C1 segment of cervical spinal cord (tissue), 14 donors: Measurements from ENCODE around the gene SPG21.
A peak's percentile ranks its signal among the peaks of the same experiment; 100 is the strongest.

Experiments
- DNase-seq, 14 donors: peaks; one replicate each; lab custom pipeline; 2025; lab: John Stamatoyannopoulos, UW

SPG21 gene

DNA sequence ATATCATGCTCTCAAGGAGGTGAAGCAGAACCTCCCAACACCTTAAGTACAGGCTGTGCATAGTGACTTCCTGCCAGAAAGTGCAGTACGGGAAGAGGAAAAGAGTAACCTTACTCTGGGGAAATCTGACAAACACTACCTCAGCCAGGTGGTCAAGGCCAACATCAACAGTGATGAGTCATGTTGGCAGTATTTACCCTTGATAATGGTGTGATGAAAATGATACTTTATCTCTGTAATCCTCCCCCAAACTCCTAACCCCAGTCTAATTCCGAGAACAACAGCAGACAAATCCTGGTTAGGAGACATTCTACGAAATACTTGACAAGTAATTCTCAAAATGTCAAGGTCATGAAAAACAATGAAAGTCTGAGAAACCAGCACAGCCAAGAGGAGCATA, 51.5 kb downstream of the SPG21 start:
- DNase-seq = no peak

DNA sequence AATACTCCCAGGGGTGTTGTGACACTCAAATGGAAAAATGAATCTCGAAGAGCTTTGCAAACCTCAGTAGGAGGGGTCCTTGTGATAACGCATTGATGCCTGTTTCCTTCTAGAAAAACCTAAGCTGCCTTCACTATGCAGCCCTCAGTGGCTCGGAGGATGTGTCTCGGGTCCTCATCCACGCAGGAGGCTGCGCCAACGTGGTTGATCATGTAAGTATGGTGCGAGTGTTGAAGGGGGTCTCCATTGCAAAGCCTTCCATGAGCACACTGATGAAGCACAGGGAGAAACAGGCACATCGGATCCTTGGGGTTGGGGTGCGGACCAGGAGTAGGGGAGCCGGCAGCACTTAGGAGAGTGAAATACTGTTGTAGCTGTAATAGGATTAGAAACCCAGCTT, 55.7 kb downstream of the SPG21 start:
- DNase-seq = no peak

DNA sequence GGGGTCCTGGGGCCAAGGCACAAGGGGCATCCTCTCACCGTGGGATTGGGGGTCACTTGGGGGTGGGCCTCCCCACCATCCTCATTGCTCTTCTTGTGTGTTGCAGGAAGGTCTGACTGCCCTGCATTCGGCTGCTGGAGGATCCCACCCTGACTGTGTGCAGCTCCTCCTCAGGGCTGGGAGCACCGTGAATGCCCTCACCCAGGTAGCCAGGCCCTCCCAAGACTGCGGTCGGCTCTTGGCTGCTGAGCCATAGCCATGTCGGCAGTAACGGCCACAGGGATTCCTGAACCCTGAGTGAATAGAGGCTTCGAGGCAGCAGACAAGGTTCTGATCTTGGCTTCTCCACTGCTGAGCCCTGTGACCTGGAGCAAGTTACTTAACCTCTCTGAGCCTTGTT, 58.3 kb downstream of the SPG21 start:
- DNase-seq = no peak

DNA sequence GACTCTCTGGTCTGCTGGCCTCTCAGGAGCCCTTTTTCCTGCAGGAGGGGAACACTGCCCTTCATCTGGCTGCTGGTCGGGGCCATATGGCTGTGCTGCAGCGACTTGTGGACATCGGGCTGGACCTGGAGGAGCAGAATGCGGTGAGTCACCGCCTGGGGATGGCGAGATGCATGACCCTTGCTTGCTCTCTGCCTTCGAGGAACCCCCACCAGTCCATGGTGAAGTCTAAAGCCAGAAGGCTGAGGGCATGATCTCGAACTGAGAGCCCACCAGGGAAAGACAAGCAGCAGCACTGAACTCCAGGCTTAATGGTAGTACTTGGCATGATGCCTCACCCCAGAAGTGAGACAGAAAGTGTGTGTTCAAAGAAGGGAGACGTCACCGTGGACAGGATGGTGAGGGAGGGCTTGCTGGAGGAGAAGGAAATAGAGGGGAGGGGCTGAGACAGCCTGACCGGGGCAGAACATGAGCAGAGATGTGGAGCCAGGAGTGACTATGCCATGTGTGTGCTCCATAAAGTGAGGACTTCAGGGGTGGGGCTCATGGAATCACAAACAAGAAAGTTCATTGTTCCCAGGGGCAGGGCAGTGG, 58.8 kb downstream of the SPG21 start:
- peak in 1 of 14 donors; percentile 6 for DNase-seq

DNA sequence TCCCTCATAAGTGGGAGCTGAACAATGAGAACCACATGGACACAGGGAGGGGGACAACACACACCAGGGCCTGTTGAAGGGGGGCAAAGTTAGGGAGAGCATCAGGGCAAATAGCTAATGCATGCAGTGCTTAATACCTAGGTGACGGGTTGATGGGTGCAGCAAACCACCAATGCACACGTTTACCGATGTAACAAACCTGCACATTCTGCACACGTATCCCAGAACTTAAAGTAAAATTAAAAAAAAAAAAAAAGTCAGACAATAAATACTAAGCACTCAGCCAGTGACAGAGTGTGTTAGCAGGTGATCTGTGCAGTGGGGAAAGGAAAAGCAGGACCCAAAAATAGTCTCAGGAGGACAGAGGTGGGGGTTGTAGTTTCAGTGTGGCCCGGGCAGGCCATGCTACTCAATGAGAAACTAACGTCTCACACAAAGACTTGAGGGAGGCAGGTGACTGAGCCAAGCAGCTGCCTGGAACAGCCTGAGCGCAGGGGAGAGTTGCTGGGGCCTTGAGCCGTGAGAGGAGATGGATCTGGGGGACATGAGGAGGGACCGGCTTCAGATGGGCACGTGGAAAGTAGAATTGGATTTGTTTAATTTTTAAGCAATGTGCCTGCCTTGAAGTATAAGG, 59.6 kb downstream of the SPG21 start:
- DNase-seq = no peak

DNA sequence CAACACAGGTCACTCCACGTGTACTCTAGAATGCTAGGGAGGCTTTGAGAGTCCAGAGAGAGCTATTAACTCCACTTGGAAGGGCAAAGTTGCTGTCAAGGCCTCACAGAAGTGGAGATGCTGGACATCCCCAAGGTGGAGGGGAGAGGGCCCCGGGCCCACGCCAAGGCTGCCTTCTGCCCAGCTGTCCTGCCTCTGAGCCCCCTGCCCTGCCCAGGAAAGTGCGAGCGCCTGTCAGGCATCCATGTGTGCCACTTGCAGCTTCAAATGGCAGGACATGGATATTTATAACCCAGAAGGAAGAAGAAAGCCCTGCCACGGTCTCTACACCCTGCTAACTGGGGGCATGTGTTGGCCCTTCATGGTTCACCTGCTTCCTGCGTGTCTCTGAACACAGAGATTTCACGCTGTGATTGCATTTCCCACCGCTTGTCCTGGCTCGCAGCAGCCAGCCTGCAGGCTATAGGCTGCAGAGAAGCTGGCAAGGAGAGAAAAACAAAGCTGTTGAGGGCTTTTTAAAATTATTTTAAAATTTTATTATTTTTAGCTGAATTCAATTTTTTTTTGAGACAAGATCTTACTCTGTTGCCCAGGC, 61.0 kb downstream of the SPG21 start:
- DNase-seq = no peak

DNA sequence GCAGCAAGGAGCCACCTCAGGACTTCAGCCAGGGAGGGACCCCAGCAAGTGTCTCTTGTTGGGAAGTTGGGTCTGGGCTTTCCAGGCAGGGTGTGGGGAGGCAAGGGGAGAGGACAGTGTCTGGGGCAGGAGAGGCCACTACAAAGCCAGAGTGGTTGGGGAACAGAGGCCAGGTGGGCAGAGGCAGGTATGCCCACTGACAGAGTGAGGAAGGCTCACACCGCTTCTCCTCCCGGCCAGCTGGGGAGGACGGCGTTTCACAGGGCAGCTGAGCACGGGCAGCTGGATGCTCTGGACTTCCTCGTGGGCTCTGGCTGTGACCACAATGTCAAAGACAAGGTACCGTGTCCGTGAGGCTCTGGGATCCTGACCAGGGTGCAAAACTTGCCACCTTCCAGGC, 63.1 kb downstream of the SPG21 start:
- DNase-seq = no peak

DNA sequence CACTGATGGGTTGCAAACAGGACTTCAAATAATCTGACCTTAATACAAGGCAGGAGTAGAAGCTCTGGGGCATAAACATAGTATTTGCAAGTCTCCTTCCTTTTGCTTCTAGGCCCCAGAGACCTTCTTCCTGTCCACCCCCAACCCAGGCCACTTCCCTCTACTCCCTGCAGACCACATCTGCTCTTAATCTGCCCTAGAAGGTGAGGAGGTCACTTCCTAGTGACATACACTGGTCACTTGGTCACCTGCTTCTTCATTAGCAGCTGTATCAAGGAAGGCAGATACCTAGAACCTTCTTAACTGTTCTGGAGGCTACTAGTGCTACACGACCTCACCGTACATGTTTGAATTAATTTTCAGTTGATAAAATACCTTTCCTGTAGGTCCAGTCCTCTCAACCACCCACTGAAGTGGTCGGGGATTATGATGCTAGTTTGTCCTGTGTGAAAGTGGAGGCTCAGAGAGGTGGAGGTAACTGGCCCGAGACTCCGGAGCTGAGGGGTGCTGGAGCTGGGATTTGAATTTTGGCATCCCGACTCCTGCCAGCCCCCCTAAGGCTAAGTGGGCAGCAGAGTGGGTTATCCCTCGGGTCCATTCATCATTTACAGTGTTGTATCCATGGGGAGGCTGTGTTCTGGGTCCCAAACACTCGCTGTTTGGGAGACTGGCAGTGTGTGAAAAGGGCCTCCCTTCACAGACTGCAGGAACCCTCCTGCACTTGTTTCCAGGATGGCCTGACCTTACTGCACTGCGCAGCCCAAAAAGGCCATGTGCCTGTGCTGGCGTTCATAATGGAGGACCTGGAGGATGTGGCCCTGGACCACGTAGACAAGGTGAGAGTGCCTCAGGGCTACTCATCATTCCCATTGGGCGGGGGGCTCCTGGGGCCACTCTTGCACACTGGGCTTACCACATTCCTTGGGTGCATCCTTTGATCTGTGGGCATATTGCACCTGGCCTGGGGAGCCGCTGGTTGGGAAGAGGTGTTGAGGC, 64.1 kb downstream of the SPG21 start:
- no peak for DNase-seq

DNA sequence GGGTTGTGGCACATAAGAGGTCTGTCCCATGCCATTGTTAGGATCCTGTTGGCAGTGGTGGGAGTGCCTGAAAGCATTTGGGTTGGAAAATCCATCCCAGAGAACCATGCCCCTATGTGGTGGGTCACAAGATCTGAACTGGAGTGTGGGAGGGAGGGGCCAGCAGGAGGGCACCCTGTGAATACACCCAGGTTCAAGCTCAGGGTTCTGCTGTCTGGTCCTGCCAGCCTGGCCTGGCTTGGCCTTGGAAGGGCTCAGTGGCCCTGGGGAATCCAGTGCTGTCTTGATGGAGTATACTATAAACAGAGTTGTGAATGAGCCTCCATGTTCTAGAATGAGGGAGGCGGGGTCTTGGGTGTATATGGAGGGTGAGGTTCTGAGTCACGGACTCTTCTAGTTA, 66.2 kb downstream of the SPG21 start:
- no peak for DNase-seq

DNA sequence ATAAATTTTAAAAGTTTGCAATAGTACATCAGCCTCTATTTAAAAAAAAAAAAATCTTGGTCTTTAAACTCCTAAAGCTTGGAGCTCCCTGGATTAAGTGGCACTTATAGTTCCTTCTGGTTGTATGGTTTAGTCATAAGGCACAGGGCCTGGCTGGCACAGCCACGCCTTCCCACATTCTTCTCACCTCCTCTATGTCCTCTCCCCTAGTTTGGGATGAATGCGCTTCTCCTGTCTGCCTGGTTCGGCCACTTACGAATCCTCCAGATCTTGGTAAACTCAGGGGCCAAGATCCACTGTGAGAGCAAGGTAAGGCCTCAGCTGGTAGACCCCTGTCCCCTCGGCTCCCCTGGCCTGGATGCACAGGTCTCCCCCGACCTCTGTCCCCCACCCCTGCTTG, 68.0 kb downstream of the SPG21 start:
- no peak for DNase-seq

DNA sequence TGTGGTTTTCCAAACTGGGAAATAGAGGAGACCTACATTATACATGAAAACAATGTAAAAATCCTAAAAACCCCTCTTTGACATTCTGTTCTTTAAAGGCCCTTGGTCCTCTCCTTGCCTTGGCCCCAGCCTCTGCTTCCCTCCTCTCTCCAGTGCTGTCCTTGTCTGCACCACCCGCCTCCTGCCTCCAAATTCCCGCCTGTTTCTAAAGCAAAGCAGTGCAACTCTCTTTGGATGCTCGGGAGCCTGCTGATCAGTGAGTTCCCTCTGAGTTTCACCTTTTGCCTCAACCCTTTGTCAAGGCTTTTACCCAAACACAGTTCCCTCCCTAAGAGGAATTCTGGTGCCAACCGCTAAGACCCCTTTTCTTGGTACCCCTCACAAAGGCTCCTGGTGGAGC, 70.0 kb downstream of the SPG21 start:
- no peak for DNase-seq

DNA sequence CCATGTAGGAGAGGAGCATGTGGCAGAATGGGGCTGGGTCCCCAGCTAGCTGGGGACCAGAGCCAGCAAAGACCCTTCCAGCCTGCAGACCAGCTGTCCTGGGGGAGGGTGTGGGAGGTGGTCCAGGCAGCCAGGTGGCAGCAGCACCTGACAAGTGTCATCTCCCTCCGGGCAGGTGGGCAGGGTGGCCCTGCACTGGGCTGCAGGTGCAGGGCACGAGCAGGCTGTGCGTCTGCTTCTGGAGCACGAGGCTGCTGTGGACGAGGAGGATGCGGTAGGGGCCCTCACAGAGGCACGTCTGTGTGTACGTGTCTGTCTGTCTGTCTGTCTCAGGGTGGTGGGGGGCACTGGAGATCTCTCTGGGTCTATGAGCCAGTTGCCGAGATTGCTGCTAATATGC, 72.5 kb downstream of the SPG21 start:
- no peak for DNase-seq

DNA sequence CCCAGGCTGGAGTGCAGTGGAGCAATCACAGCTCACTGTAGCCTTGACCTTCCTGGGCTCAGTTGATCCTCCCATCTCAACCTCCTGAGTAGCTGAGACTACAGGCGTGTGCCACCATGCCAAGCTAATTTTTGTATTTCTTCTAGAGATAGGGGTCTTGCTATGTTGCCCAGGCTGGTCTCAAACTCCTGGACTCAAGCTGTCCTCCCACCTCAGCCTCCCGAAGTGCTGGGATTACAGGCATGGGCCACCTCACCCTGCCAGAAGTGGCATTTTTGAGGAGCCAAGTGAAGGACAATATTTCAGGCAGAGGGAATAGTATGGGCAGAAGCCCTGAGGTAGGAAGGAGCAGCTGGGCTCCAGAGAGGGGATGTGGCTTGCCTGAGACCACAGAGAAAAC, 73.3 kb downstream of the SPG21 start:
- no peak for DNase-seq

DNA sequence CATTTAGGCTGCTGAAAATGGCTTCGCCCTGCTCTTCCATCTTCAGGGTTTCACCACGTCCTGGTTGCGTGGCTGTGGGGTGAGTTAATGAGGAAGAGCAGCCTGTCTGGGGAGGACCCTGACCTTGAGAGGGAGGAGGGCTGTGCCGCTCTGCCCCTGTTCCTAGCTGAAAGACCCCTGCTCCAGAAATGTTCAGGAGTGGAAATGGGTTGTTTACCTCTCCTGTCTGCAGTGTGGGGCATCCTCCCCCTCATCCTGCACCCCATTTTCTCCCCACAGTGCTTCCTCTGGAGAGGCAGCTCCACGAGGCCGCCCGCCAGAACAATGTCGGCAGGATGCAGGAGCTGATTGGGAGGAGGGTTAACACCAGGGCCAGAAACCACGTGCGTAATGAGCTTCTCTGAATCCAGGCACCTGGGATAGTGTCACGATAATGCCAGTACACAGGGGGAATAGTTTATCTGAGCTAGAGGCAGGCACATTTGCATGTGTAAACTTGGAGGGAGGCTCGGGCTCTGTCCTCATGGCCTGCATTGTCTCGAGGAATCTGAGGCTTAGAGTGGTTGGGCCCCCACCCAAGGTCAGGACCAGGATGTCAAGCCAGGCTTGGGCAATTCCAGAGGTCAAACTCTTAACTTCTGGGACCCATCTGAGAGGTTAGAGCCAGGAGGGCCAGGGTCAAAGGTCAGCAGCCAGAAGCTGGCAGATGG, 74.0 kb downstream of the SPG21 start:
- no peak for DNase-seq
